Stimulated activated CD8-positive, alpha-beta memory T cell treated with anti-CD3 and anti-CD28 coated beads, Interleukin-7, amount 100 ng/mL, for 1 hour (primary cell): Measurements from ENCODE around the gene ITGB8.

Experiments
- DNase-seq, 2 donors: peaks; one replicate each; pipeline ENCODE4 v3.0.0-alpha.2; 2020; ENCODE audit warnings: low read depth in 2 of 2

The ITGB8 gene

GRCh38 chr7:20464891-20465290 lies 134.2 kb downstream of the ITGB8 start:
- no peak for DNase-seq
